Endothelial cell (in vitro differentiated cells): ENCODE results near the gene SUMF2. TPM values are rescaled to one million over a fixed set of nuclear protein-coding genes. Genes with fewer than 3 reads are reported as not detected.
"Not testable (repeated sequence)": the region's sequence is repeated elsewhere in the genome, so short reads cannot be mapped to it uniquely, and the experiment has no call there.

ENCODE experiments used
- DNase-seq: peaks from one replicate; pipeline ENCODE4 v3.0.0; 2021; ENCODE audit warnings: low spot score
- H3K27ac Mint-ChIP-seq: one replicate; pipeline ENCODE4 v1.8.0; 2021; ENCODE audit warnings: mixed read lengths, inconsistent platforms; ENCODE audit not compliant: unreplicated experiment
- H3K27me3 Mint-ChIP-seq: one replicate; pipeline ENCODE4 v1.8.0; 2021; ENCODE audit warnings: mild to moderate bottlenecking, moderate library complexity, mixed read lengths, inconsistent platforms; ENCODE audit not compliant: unreplicated experiment
- H3K36me3 Mint-ChIP-seq: one replicate; pipeline ENCODE4 v1.8.0; 2021; ENCODE audit warnings: mild to moderate bottlenecking, low read depth, mixed read lengths, inconsistent platforms; ENCODE audit not compliant: unreplicated experiment
- H3K4me1 Mint-ChIP-seq: one replicate; pipeline ENCODE4 v1.8.0; 2021; ENCODE audit warnings: mild to moderate bottlenecking, mixed read lengths, inconsistent platforms; ENCODE audit not compliant: unreplicated experiment
- H3K4me3 Mint-ChIP-seq: one replicate; pipeline ENCODE4 v1.8.0; 2021; ENCODE audit warnings: mild to moderate bottlenecking, mixed read lengths, inconsistent platforms; ENCODE audit not compliant: unreplicated experiment
- H3K9me3 Mint-ChIP-seq: one replicate; pipeline ENCODE4 v1.8.0; 2021; ENCODE audit warnings: mixed read lengths, inconsistent platforms; ENCODE audit not compliant: unreplicated experiment
- total RNA-seq: library from RNA; stranded (reverse); fragmentation: NEBNext Ultra II Directional; extraction: Animal tissue kit (Norgen Biotek cat#: 25700); gene quantifications from one replicate; pipeline ENCODE4 v1.2.1, GENCODE V29; 2021; ENCODE audit not compliant: unreplicated experiment
- TF ChIP-seq, protein P1 (sequence below): fragments of 200-600 bp; sonication (generic); IDR thresholded peaks from one replicate; pipeline ENCODE4 v1.5.0; 2021; ENCODE audit warnings: antibody characterized with exemption; ENCODE audit not compliant: unreplicated experiment

The SUMF2 gene
- total RNA-seq, 1 donor from 2014 or later = 110 TPM

DNA sequence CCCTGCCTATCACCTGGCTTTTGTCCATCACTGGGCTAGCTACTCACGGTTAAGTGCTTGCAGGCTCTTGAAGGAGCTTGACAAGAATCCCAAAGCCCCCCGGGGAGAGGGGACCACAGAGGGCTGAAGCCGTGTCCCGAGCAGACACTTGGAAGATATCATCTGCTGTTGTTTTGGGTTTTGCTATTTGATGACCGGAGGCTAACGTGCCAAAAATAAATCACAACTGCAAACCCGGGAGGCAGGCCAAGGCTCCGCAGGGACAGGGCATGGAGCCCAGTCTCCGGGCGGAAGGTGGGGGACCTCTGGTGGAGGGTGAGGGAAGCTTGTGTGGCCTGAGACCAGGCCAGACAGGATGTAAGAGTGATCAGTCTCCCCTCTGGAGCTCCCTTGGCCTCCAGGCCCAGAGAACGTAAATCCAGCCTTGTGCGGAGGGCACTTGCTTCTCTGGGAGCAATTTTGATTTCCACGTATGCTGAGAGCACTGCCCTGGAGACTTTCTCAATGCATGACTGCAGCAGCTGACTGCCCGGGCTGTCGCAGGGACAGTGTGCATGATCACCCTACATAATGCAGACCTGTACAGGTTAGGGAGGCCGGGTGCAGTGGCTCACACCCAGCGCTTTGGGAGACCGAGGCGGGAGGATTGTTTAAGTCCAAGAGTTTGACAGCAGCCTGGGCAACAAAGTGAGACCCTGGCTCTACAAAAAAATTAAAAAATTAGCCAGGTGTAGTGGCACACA is 28.9 kb downstream of the SUMF2 start, which contains the start of gene PHKG1:
Gene PHKG1, minus strand, starts transcription at position 164 of the 743 bp plus-strand sequence. CDS start 4,011 bp downstream, outside the sequence.
- Mint-ChIP-seq H3K36me3 (peaks cover 6% of the 10 kb centered on the region), H3K4me3 (no peak within 1 kb of the TSS), H3K4me1 (no peaks in the 10 kb centered on the region), H3K9me3 (no peaks in the 10 kb centered on the region), H3K27me3 (peaks cover 6% of the 10 kb centered on the region), H3K27ac (no peak within 1 kb of the TSS)
- TF ChIP-seq, protein P1, sequence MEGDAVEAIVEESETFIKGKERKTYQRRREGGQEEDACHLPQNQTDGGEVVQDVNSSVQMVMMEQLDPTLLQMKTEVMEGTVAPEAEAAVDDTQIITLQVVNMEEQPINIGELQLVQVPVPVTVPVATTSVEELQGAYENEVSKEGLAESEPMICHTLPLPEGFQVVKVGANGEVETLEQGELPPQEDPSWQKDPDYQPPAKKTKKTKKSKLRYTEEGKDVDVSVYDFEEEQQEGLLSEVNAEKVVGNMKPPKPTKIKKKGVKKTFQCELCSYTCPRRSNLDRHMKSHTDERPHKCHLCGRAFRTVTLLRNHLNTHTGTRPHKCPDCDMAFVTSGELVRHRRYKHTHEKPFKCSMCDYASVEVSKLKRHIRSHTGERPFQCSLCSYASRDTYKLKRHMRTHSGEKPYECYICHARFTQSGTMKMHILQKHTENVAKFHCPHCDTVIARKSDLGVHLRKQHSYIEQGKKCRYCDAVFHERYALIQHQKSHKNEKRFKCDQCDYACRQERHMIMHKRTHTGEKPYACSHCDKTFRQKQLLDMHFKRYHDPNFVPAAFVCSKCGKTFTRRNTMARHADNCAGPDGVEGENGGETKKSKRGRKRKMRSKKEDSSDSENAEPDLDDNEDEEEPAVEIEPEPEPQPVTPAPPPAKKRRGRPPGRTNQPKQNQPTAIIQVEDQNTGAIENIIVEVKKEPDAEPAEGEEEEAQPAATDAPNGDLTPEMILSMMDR = no peak
- no peak for DNase-seq

DNA sequence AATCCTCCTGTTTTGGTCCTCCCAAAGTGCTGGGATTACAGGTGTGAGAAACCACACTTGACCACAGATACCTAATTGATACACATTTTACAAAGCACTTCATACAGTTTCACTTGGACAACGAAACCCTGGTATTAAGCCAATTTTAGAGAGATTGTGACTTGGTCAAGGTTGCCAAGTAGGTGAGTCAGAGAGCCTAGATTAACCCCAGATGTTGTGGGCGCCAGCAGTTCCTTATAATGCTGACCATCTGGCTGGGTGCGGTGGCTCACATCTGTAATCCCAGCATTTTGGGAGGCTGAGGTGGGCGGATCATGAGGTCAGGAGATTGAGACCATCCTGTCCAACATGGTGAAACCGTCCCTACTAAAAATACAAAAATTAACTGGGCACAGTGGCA is 33.6 kb downstream of the SUMF2 start:
- DNase-seq = no peak
- TF ChIP-seq, protein P1 = no peak
- Mint-ChIP-seq H3K4me1 (no peaks in the 10 kb centered on the region), H3K4me3 (no peak overlapping the region), H3K27me3 (peaks cover 2% of the 10 kb centered on the region), H3K9me3 (peaks cover 10% of the 10 kb centered on the region), H3K27ac (no peak overlapping the region), H3K36me3 (peaks cover 6% of the 10 kb centered on the region)

DNA sequence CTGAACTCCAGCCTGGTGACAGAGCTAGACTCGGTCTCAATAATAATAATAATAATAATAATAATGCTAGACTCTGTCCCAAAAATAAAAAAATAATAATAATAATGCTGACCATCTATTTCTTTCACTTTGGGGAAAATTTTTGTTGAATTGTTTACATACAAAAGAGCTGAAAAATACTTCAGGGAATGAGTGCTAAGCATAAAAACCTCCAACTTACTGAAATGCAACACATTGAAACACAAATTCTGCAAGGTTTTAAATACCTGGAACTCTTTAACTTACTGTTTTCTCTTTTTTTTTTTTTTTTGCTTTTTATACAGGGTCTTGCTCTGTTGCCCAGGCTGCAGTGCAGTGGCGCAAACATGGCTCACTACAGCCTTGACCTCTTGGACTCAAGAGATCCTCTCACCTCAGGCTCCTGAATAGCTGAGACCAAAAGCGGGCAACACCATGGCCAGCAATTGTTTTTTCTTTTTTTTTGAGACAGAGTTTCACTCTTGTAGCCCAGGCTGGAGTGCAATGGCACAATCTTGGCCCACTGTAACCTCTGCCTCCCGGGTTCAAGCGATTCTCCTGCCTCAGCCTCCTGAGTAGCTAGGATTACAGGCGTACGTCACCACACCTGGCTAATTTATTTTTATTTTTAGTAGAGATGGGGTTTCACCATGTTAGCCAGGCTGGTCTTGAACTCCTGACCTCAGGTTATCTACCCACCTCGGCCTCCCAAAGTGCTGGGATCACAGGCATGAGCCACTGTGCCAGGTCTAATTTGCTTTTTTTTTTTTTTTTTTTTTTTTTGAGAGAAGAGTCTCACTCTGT is 34.3 kb downstream of the SUMF2 start:
- not testable (repeated sequence) for DNase-seq, H3K4me3 Mint-ChIP-seq, H3K27me3 Mint-ChIP-seq, H3K4me1 Mint-ChIP-seq, H3K36me3 Mint-ChIP-seq, H3K9me3 Mint-ChIP-seq, H3K27ac Mint-ChIP-seq

DNA sequence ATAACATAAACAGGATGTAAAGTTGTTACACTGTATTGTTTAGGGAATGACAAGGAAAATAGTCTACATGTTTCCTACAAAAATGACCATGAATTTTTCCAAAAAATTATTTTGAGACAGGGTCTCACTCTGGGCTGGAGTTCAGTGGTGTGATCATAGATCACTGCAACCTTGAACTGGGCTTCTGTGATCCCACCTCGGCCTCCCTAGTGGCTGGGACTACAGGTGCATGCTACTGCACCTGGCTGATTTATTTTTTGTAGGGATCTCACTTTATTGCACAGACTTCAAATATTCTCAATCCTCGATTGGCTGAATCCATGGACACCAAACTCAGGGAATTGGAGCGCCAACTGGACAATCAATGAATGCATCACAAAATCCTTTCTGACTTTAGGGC is 35.6 kb downstream of the SUMF2 start:
- Mint-ChIP-seq H3K36me3 (peaks cover 6% of the 10 kb centered on the region), H3K27ac (no peak overlapping the region), H3K9me3 (peaks cover 10% of the 10 kb centered on the region), H3K4me3 (no peak overlapping the region), H3K27me3 (no peaks in the 10 kb centered on the region), H3K4me1 (no peaks in the 10 kb centered on the region)
- TF ChIP-seq, protein P1 = no peak
- DNase-seq = no peak

DNA sequence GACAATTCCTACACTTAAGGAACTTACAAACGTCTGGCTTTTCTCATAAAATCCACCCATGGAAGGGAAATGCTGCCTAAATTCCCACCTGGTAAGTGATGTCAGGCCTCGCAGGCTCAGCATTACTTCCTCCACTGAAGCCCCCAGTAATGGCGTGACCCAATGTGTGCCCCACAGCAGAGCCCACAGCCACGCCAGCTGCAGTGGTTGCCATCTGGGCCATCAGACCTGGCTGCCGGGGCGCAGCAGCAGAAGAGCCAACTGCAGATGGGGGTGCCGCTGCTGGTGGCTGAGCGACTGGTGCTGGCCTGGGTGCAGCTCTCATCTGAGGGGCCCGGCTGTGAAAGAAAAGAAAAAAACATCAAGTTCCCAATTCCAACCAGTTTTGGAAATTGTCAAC is 40.1 kb downstream of the SUMF2 start:
- H3K4me3 Mint-ChIP-seq, H3K27ac Mint-ChIP-seq, H3K27me3 Mint-ChIP-seq, H3K36me3 Mint-ChIP-seq, DNase-seq, H3K4me1 Mint-ChIP-seq: not testable (repeated sequence)
- peaks cover 28% of the 10 kb centered on the region for H3K9me3 Mint-ChIP-seq

DNA sequence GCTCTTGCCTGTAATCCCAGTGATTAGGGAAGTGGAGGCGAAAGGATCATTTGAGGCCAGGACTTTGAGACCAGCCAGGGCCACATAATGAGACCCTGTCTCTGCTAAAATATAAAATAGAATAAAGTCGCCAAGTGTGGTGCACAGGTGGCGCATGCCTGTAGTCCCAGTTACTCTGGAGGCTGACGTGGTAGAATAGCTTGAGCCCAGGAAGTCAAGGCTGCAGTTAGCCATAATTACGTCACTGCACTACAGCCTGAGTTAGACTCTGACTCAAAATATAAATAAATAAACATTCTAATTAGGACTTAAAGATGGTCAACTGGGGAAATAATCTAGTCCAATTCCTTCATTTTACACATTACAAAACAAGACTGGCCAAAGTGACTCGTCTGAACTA is 41.4 kb downstream of the SUMF2 start:
- no peaks in the 10 kb centered on the region for H3K4me1 Mint-ChIP-seq
- TF ChIP-seq, protein P1 = no peak
- DNase-seq = no peak
- H3K9me3 Mint-ChIP-seq = peaks cover 24% of the 10 kb centered on the region
- no peak overlapping the region for H3K4me3 Mint-ChIP-seq
- H3K36me3 Mint-ChIP-seq = no peaks in the 10 kb centered on the region
- peaks cover 3% of the 10 kb centered on the region for H3K27me3 Mint-ChIP-seq
- no peak overlapping the region for H3K27ac Mint-ChIP-seq
